Mammary epithelial cell (primary cell): ENCODE measurements around the gene DBH.

ENCODE experiments used
- EZH2 ChIP-seq: IDR thresholded peaks from 2 replicates; pipeline ENCODE4 v1.6.1; 2012; ENCODE audit warnings: low read length, inconsistent platforms, borderline replicate concordance
- TF ChIP-seq, protein P1 (sequence below), 2 donors: IDR thresholded peaks in 1 of 2; conservative IDR thresholded peaks in 1 of 2; 2 replicates each; pipeline ENCODE4 v1.5.1; 2011 to 2012; ENCODE audit warnings: inconsistent platforms in 2 of 2, low read length in 2 of 2, mild to moderate bottlenecking in 2 of 2, control low read depth in 1 of 2, low read depth in 1 of 2; ENCODE audit not compliant: insufficient read depth in 1 of 2; ENCODE audit errors: extremely low read depth in 1 of 2

DNA sequence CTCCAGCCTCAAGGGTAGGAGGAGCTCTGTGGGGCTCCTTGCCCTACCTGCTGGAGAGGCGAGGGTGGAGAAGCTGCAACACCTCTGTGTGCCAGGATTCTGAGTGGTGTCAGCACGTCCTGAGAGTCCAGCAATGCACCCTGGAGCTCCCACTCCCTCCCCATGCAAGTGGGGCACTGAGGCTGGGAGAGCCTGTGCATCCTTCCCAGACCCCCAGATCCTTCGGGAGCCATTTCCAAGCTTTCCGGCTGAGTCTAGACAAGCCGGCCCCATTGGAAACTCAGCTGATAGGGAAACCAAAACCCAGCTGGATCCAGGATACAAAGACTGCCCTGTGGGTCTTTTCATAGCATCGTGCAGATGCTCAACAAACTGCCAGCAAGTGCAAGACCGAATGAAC is 28.8 kb upstream of the DBH start:
- TF ChIP-seq, protein P1, sequence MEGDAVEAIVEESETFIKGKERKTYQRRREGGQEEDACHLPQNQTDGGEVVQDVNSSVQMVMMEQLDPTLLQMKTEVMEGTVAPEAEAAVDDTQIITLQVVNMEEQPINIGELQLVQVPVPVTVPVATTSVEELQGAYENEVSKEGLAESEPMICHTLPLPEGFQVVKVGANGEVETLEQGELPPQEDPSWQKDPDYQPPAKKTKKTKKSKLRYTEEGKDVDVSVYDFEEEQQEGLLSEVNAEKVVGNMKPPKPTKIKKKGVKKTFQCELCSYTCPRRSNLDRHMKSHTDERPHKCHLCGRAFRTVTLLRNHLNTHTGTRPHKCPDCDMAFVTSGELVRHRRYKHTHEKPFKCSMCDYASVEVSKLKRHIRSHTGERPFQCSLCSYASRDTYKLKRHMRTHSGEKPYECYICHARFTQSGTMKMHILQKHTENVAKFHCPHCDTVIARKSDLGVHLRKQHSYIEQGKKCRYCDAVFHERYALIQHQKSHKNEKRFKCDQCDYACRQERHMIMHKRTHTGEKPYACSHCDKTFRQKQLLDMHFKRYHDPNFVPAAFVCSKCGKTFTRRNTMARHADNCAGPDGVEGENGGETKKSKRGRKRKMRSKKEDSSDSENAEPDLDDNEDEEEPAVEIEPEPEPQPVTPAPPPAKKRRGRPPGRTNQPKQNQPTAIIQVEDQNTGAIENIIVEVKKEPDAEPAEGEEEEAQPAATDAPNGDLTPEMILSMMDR (conservative IDR thresholded peaks at IDR 0.05 in 1 of 2, IDR thresholded peaks at IDR 0.05 in 1 of 2; ENCODE audit: extremely low read depth in 1 of 2, insufficient read depth in 1 of 2, low read depth in 1 of 2, low read length in 2 of 2): no peak
- no peak for TF ChIP-seq EZH2
